IgD-negative memory B cell (primary cell): ENCODE results near the gene AP1M2. TPM values are rescaled to one million over a fixed set of nuclear protein-coding genes. Genes with fewer than 3 reads are reported as not detected.
"Not testable (repeated sequence)": the region's sequence is repeated elsewhere in the genome, so short reads cannot be mapped to it uniquely, and the experiment has no call there.

Source experiments
- H3K27ac Mint-ChIP-seq, 3 donors: one replicate each; pipeline ENCODE4 v1.8.0; 2020 to 2022; ENCODE audit warnings: mild to moderate bottlenecking in 3 of 3, mixed read lengths in 3 of 3, moderate library complexity in 1 of 3
- H3K27me3 Mint-ChIP-seq: one replicate; pipeline ENCODE4 v1.8.0; 2021; ENCODE audit warnings: mixed read lengths
- H3K36me3 Mint-ChIP-seq: one replicate; pipeline ENCODE4 v1.8.0; 2020; ENCODE audit warnings: mild to moderate bottlenecking, mixed read lengths
- H3K4me1 Mint-ChIP-seq, 3 donors: one replicate each; pipeline ENCODE4 v1.8.0; 2020 to 2022; ENCODE audit warnings: mixed read lengths in 3 of 3, mild to moderate bottlenecking in 1 of 3
- H3K4me3 Mint-ChIP-seq, 4 donors: one replicate each; pipeline ENCODE4 v1.8.0; 2020 to 2022; ENCODE audit warnings: mild to moderate bottlenecking in 4 of 4, mixed read lengths in 4 of 4, moderate library complexity in 3 of 4
- H3K9me3 Mint-ChIP-seq, 3 donors: one replicate each; pipeline ENCODE4 v1.8.0; 2020 to 2021; ENCODE audit warnings: mixed read lengths in 3 of 3, mild to moderate bottlenecking in 1 of 3
- polyA plus RNA-seq: library from polyadenylated mRNA; unstranded; fragments of 300-500 nt; fragmentation: Illumina TruSeq; gene quantifications from one replicate; pipeline ENCODE4 v1.2.3, GENCODE V29; 2021

Gene AP1M2
- polyA plus RNA-seq, 1 donor from 2014 or later = not detected

DNA sequence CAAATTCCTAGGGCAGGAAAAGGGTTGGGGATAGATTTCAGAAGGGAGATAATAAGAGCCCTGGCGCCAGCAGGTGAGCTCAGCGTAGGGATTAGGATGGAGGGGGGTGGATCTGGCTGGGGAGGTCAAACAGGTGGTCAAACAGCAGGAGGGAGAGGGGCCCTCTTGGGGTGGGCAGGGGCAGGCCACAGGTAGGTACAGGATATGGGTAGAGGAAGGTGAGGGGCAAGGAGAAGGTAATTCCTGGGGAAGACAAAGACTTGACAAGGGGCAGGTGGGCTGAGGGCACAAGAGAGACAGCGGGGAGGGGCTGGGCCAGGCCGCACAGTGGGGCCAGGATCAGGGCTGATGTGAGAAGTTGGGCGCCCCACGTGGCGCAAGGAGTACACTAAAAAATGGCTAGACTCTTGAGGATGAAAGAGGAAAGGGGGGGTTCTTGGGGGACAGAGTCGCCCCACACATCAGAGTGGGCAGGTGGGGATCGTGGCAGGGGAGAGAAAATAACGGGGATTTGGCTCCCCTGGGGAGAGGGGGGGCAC, 22.0 kb downstream of the AP1M2 start:
- H3K4me1 Mint-ChIP-seq = peaks cover 19 to 25% (median 24%) of the 10 kb centered on the region in 3 donors
- no peaks in the 10 kb centered on the region for H3K9me3 Mint-ChIP-seq

DNA sequence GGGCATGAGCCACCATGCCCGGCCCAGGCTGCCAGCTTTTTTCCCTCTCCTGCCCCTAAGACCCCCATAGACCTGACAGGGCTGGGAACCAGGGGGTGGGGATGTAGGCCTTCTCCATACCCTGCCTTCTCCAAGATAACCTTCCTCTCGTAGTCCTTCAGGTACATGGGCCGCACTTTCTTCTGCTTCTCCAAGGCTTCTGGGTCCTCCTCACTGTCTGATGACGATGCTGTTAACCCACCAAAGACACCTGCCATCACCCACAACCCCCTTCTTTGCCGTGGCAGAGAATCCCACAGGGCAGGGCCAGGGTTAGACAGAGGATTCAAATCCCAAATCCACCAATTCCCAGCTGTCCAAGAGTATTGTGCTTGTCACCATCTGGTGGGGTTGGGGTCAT, 24.5 kb downstream of the AP1M2 start:
- Mint-ChIP-seq H3K4me1 (peaks cover 11 to 18% (median 17%) of the 10 kb centered on the region in 3 donors), H3K4me3 (no peak overlapping the region), H3K36me3 (peaks cover 2% of the 10 kb centered on the region), H3K27ac (no peak overlapping the region), H3K9me3 (no peaks in the 10 kb centered on the region), H3K27me3 (no peaks in the 10 kb centered on the region)

More for the DNA sequence above, 22.0 kb downstream of the AP1M2 start:
- peaks cover 2% of the 10 kb centered on the region for H3K36me3 Mint-ChIP-seq
- H3K4me3 Mint-ChIP-seq = peak overlapping the region; percentile 96 to 100 (median 98)
- peak overlapping the region; percentile 69 to 99 (median 98) for H3K27ac Mint-ChIP-seq
- no peaks in the 10 kb centered on the region for H3K27me3 Mint-ChIP-seq

DNA sequence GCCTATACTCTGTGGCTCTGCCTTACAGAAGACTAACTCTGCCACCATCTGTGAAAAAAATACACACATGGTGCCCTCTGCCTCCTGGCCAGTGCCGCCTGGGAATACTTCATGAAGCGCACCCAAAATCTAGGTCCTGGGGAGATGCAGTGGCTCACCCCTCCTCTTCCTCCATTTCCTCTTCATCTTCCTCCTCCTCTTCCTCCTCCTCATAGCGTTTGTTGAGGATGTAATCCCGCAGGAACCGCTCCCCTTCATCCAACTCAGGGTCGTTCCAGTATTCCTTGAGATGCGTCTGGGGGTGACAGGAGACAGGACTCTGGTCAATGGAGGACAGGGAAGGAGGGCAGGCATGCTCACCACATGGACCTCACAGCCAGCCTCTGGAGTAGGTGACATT, 27.0 kb downstream of the AP1M2 start:
- no peak overlapping the region for H3K27ac Mint-ChIP-seq
- H3K36me3 Mint-ChIP-seq = no peaks in the 10 kb centered on the region
- H3K4me3 Mint-ChIP-seq = no peak overlapping the region
- H3K27me3 Mint-ChIP-seq = no peaks in the 10 kb centered on the region
- H3K9me3 Mint-ChIP-seq = no peaks in the 10 kb centered on the region
- peaks cover 2 to 11% (median 10%) of the 10 kb centered on the region in 3 donors for H3K4me1 Mint-ChIP-seq

DNA sequence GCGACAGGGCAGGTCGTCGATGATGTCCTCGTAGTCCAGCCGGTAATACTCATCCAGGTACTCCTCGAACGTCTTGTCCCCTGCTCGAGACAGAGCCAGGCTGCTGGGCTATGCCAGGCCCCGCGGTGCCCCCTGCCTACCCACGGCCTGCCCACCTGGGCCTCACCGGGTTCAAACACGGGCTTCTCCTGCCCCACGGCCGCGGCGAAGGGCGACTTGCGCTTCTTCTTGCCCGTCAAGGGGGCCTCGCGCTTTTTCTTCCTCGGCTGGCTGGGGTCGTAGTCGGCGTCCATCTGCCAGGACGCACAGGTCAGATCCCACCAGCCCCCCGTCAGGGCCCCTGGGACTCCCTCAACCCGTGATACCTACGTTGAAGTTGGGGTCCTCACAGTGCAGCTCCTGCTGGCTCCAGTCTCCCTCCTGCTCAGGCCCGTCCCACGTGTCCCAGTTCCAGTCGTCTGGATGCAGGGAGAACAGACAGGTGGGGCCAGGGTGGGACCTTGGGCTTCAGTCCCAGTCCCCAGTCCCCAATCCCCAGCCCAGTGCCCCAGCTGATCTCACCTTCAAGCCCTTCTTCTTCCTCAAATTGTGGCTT, 29.4 kb downstream of the AP1M2 start:
- H3K27me3 Mint-ChIP-seq = no peaks in the 10 kb centered on the region
- H3K4me1 Mint-ChIP-seq = peaks cover 14 to 23% (median 16%) of the 10 kb centered on the region in 3 donors
- no peaks in the 10 kb centered on the region for H3K36me3 Mint-ChIP-seq
- no peak overlapping the region for H3K4me3 Mint-ChIP-seq
- no peak overlapping the region for H3K27ac Mint-ChIP-seq
- no peaks in the 10 kb centered on the region for H3K9me3 Mint-ChIP-seq

DNA sequence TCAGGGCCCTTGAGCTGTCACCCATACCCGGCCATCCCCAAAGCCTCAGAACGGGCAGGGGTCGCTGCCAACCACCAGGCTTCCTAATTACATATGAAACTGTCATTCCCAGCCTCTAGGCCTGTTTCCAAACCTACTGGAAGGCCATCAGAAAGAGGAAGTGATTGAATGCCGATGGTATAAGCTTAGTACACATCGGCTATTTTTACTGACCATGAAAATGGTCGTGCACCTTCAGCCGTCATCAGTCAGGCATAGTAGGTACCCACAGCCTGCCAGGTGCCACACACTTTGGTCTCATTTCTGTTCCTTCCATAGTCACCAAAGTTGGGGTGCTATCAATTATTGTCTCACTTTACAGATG, 31.5 kb downstream of the AP1M2 start:
- H3K27me3 Mint-ChIP-seq = no peaks in the 10 kb centered on the region
- no peaks in the 10 kb centered on the region for H3K9me3 Mint-ChIP-seq
- H3K4me3 Mint-ChIP-seq = peak overlapping the region in 1 of 4 donors; percentile 26
- no peaks in the 10 kb centered on the region for H3K36me3 Mint-ChIP-seq
- peaks cover 16 to 26% (median 16%) of the 10 kb centered on the region in 3 donors for H3K4me1 Mint-ChIP-seq
- peak overlapping the region in 2 of 3 donors; percentile 50 to 76 for H3K27ac Mint-ChIP-seq

DNA sequence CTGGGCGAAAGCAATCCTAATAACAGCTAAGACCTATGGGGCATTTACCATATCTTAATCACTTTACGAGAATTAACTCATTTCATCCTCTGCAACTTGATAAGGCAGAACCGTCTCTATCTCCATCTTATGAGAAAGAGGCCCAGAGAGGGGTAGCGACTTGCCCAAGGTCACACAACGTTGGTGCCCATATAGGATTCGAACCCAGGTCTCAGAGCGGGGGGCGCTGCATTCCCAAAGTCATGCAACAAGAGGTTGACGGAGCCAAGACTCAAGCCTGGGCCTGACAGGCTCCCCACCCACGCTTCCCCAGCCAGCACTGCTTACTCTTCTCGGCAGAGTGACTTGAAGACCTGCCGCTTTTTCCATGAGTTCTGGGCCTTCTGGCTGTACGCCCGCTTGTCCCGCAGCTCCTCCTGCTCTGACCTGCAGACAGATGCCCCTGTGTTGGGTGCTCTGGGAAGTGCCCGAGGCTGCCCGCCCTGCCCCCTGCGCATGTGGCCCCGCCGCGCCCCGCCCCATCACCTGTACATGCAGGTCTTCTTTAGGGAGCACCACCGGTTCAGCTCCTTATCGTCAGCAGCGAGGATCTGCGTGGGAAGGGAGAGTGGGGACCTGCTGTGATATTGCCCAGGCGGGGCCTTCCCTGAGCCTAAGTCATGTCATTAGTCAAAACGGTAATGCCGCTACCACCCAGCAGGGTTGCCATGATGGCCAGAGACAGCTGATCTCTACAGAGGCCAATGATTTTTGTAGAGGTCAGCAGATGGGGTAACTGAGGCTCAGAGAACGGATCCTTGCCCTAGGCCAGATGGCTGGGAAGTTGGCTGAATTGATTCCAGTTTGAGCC, 32.1 kb downstream of the AP1M2 start:
- H3K4me3 Mint-ChIP-seq = peak overlapping the region in 3 of 4 donors; percentile 28 to 70 (median 41)
- no peaks in the 10 kb centered on the region for H3K27me3 Mint-ChIP-seq
- no peaks in the 10 kb centered on the region for H3K36me3 Mint-ChIP-seq
- peak overlapping the region; percentile 50 to 88 (median 77) for H3K27ac Mint-ChIP-seq
- H3K9me3 Mint-ChIP-seq = no peaks in the 10 kb centered on the region
- H3K4me1 Mint-ChIP-seq = peaks cover 16 to 26% (median 16%) of the 10 kb centered on the region in 3 donors

DNA sequence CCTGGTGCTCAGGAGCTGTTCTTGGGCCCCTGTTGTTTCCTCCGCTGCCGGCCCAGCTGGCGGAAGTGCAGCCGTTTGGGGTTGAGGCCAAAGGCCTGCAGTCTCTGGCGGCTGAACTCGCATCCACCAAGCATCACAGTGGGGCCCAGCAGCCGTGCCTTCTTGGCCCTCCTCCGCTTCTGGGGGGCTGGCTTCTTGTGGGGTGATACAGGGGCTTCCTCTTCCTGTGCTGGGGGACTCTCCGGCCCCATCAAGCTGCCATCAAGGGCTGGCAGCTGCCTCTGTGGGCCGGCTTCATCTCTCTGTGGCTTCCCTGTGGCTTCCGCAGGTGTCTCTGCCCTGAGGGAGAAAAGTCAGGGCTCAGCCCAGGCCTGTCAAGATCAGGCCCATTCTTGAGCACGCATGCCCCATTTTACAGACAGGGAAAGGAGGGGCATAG, 33.1 kb downstream of the AP1M2 start:
- peaks cover 16 to 26% (median 16%) of the 10 kb centered on the region in 3 donors for H3K4me1 Mint-ChIP-seq
- no peaks in the 10 kb centered on the region for H3K36me3 Mint-ChIP-seq
- H3K27me3 Mint-ChIP-seq = no peaks in the 10 kb centered on the region
- H3K4me3 Mint-ChIP-seq = peak overlapping the region; percentile 42 to 90 (median 72)
- H3K9me3 Mint-ChIP-seq = no peaks in the 10 kb centered on the region
- H3K27ac Mint-ChIP-seq = peak overlapping the region; percentile 77 to 95 (median 88)

DNA sequence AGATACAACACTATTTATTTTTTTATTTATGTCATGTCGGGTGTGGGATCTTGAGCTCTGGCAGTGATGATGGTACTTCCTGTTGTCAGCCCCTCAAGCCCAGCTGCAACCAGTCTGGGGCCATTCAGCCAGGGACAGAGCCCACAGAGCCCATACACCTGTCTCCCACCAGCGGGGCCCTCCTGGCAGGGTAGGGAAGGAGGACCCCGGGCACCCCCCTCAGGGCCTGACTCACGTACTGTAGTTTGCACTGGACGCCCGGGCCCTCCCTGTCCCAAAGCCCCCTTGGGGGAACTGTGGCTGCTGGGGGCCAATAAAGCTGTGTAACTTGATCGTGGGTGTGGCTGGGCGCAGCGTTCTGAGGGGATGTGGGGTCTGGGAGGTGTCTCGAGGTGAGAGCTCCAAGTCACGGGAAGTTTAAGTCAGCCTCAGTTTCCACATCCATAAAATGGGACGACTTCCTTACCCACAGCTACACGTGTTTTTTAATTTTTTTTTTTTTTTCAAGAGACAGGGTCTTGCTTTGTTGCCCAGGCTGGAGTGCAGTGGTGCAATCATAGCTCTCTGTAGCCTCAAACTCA, 33.9 kb downstream of the AP1M2 start:
- Mint-ChIP-seq H3K36me3 (no peaks in the 10 kb centered on the region), H3K9me3 (no peaks in the 10 kb centered on the region), H3K27ac (peak overlapping the region; percentile 16 to 95 (median 77)), H3K4me1 (peaks cover 16 to 26% (median 16%) of the 10 kb centered on the region in 3 donors), H3K4me3 (peak overlapping the region in 2 of 4 donors; percentile 70 to 90), H3K27me3 (no peaks in the 10 kb centered on the region)

DNA sequence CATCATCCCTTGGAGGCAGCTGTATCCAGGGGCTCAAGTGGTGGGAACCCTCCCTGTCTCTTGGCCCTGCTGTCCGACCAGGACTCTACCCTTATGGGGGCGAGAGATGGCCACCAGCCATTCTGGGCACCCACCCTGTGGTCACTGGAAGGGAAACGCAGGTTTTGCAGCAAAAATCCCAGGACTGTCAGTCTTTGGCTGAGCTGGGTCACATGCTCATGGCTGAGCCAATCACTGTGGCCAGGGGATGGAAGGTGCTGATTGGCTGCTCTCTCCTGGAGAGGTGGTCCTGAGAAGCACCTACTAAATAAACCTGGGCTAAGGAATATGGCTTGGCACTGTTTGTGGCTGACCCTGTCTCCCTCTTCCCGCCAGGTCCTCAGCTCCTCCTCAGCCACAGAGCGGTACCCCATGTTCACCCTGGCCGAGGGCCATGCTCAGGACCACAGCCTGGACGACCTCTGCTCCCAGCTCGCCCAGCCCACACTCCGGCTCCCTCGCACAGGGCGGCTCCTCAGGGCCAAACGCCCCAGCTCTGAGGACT, 34.5 kb downstream of the AP1M2 start:
- Mint-ChIP-seq H3K4me3 (peak overlapping the region in 1 of 4 donors; percentile 52), H3K27me3 (no peaks in the 10 kb centered on the region), H3K4me1 (peaks cover 16 to 26% (median 16%) of the 10 kb centered on the region in 3 donors), H3K9me3 (no peaks in the 10 kb centered on the region), H3K27ac (peak overlapping the region in 2 of 3 donors; percentile 46 to 77), H3K36me3 (no peaks in the 10 kb centered on the region)

DNA sequence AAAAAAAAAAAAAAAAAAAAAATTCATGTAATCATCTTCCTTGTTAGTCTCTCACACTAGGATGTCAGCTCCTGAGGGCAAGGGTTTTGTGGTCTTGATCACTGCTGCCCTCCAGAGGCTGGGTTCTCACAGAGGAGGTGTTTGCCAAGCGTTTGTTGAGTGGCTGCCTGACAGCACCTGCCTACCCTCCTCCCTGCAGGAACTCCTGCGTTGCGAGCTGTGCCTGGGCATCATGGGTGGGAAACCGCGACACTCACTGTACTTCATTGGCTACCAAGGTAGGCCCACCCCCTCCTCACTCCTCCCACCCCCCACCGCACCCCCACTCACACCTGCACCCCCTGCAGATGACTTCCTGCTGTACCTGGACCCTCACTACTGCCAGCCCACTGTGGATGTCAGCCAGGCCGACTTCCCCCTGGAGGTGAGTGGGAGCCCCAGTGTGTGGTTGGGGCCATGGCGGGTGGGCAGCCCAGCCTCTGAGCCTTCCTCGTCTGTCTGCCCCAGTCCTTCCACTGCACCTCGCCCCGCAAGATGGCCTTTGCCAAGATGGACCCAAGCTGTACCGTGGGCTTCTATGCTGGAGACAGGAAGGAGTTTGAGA, 35.3 kb downstream of the AP1M2 start:
- Mint-ChIP-seq H3K9me3 (no peaks in the 10 kb centered on the region), H3K36me3 (no peaks in the 10 kb centered on the region)

DNA sequence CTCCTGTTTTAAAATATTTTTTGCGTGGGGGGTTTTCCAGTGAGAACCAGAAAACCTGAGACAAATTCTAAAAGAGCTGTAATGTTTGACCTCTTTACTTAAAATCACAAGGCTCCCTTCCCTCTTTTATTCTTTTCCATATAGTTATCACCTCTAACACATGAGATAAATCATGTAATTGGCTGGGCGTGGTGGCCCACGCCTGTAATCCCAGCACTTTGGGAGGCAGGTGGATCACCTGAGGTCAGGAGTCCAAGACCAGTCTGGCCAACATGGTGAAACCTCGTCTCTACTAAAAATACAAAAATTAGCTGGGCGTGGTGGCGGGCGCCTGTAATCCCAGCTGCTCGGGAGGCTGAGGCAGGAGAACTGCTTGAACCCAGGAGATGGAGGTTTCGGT, 36.1 kb downstream of the AP1M2 start:
- peak overlapping the region in 1 of 3 donors; percentile 53 for H3K27ac Mint-ChIP-seq
- H3K4me3 Mint-ChIP-seq = peak overlapping the region in 1 of 4 donors; percentile 65
- H3K36me3 Mint-ChIP-seq, H3K27me3 Mint-ChIP-seq, H3K9me3 Mint-ChIP-seq: not testable (repeated sequence)
- H3K4me1 Mint-ChIP-seq = peaks cover 16 to 26% (median 16%) of the 10 kb centered on the region in 3 donors

More for the DNA sequence above, 35.3 kb downstream of the AP1M2 start:
- no peaks in the 10 kb centered on the region for H3K27me3 Mint-ChIP-seq
- peaks cover 16 to 26% (median 16%) of the 10 kb centered on the region in 3 donors for H3K4me1 Mint-ChIP-seq
- no peak overlapping the region for H3K4me3 Mint-ChIP-seq
- peak overlapping the region in 1 of 3 donors; percentile 53 for H3K27ac Mint-ChIP-seq

DNA sequence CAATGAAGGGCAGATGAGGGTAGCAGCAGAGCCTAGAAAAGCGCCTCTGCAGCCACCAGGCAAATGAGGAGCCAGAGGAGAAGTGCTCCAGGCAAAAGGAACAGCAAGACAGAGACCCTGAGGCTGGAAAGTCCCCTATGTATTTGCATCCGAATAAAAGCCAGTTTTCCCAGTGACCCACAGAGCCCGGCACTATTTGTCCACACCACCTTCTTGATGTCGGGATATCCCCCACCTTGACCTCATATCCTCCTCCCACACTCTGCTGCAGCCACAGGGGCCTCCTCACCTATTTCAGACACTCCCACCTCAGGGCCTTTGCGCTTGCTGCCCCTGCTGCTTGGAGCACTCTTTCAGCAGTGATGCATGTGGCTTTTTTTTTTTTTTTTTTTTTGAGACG, 36.8 kb downstream of the AP1M2 start:
- H3K27ac Mint-ChIP-seq = peak overlapping the region in 1 of 3 donors; percentile 59
- no peaks in the 10 kb centered on the region for H3K27me3 Mint-ChIP-seq
- H3K4me1 Mint-ChIP-seq = peaks cover 13 to 22% (median 16%) of the 10 kb centered on the region in 3 donors
- H3K4me3 Mint-ChIP-seq = no peak overlapping the region
- no peaks in the 10 kb centered on the region for H3K9me3 Mint-ChIP-seq
- H3K36me3 Mint-ChIP-seq = no peaks in the 10 kb centered on the region

DNA sequence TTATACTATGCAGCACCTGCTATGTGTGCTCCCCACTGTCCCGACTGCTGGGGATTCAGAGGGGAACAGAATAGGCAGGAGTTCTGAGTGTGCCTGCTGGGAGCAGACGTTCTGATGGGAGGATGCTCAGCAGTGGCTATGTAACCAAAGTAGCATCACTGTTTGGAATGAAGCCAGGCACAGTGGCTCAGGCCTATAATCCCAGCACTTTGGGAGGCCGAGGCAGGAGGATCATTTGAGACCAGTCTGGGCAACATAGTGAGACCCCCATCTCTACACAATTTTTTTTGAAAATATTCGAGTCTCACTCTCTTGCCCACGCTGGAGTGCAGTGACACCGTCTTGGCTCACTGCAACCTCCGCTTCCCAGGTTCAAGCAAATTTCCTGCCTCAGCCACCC, 37.4 kb downstream of the AP1M2 start:
- Mint-ChIP-seq H3K9me3 (no peaks in the 10 kb centered on the region), H3K36me3 (no peaks in the 10 kb centered on the region)

DNA sequence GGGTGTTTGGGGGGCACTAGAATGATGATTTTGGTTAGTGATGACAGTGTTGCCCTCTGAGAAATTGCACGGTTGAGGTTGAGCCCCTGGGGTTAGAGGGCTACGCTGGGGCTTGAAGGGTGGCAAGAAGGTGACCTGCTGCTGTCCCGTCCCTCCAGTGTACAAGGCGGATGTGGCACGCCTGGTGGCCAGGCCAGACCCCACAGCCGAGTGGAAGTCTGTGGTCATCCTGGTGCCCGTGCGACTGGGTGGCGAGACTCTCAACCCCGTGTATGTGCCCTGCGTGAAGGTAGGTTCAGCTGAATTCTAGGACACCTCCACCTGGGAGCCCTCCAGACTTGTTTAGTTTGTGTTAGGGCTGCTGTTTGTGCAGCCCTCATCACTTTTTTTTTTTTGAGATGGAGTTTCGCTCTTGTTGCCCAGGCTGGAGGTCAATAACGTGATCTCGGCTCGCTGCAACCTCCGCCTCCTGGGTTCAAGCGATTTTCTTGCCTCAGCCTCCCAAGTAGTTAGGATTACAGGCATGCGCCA, 38.3 kb downstream of the AP1M2 start:
- no peaks in the 10 kb centered on the region for H3K27me3 Mint-ChIP-seq
- H3K4me3 Mint-ChIP-seq = peak overlapping the region in 2 of 4 donors; percentile 22 to 58
- peak overlapping the region in 2 of 3 donors; percentile 67 for H3K27ac Mint-ChIP-seq
- no peaks in the 10 kb centered on the region for H3K9me3 Mint-ChIP-seq
- H3K4me1 Mint-ChIP-seq = peaks cover 12 to 13% (median 12%) of the 10 kb centered on the region in 3 donors
- no peaks in the 10 kb centered on the region for H3K36me3 Mint-ChIP-seq

More for the DNA sequence above, 37.4 kb downstream of the AP1M2 start:
- H3K27ac Mint-ChIP-seq = peak overlapping the region in 1 of 3 donors; percentile 59
- H3K4me1 Mint-ChIP-seq = peaks cover 16 to 21% (median 21%) of the 10 kb centered on the region in 3 donors
- no peak overlapping the region for H3K4me3 Mint-ChIP-seq
- no peaks in the 10 kb centered on the region for H3K27me3 Mint-ChIP-seq
